B cell (primary cell): ENCODE data around the gene ERAS. TPM values are rescaled to one million over a fixed set of nuclear protein-coding genes. Genes with fewer than 3 reads are reported as not detected.

Experiments
- ATAC-seq: fragments of 200-7000 bp; cut with Tn5 transposase; one replicate; pipeline ENCODE4 v1.10.0; 2021; ENCODE audit warnings: low read depth, mild to moderate bottlenecking, moderate number of reproducible peaks, moderate library complexity
- CTCF ChIA-PET: fragments of 350-600 bp; sonication (Branson Sonifier 250); formaldehyde crosslinking; loops from one replicate; lab custom pipeline; 2021; ENCODE audit warnings: antibody characterized with exemption, inconsistent platforms; lab: Charles Lee
- POLR2A ChIA-PET: fragments of 350-600 bp; sonication (Branson Sonifier 250); formaldehyde crosslinking; loops from one replicate; lab custom pipeline; 2021; ENCODE audit warnings: antibody characterized with exemption; lab: Charles Lee
- DNase-seq: peaks from one replicate; pipeline ENCODE4 v3.0.0; 2013
- H2AFZ ChIP-seq: 2 replicates; pipeline ENCODE4 v1.6.1; 2012; ENCODE audit warnings: mild to moderate bottlenecking, low read depth, low read length; ENCODE audit not compliant: insufficient read depth, poor library complexity, severe bottlenecking
- H3K27ac ChIP-seq, 2 donors: 1 replicate in 1 of 2; 2 replicates in 1 of 2; pipeline ENCODE4 v1.5.1; 2012 to 2013; ENCODE audit warnings: low read length in 2 of 2, mild to moderate bottlenecking in 2 of 2, moderate library complexity in 1 of 2
- H3K27me3 ChIP-seq, 4 experiments: fragments of 200-600 bp in 1 of 4; sonication (generic) in 1 of 4; replicated peaks in 1 of 4; 1 replicate in 2 of 4; 2 replicates in 2 of 4; pipeline versions ENCODE4 v1.6.1 to v1.7.0; 2013 to 2016; ENCODE audit warnings: low read length in 3 of 4, mild to moderate bottlenecking in 2 of 4, mixed read lengths in 1 of 4, moderate library complexity in 1 of 4; ENCODE audit not compliant: insufficient read depth in 4 of 4, control insufficient read depth in 3 of 4; ENCODE audit errors: control extremely low read depth in 1 of 4
- H3K36me3 ChIP-seq, 2 experiments: replicated peaks in 1 of 2; 1 replicate in 1 of 2; 2 replicates in 1 of 2; pipeline versions ENCODE4 v1.6.1 to v1.7.1; 2013; ENCODE audit warnings: low read length in 1 of 2; ENCODE audit not compliant: insufficient read depth in 2 of 2, control insufficient read depth in 1 of 2; ENCODE audit errors: control extremely low read depth in 1 of 2, extremely low read depth in 1 of 2
- H3K4me1 ChIP-seq, 2 donors: fragments of 200-600 bp in 1 of 2; sonication (generic) in 1 of 2; 1 replicate in 1 of 2; 2 replicates in 1 of 2; pipeline versions ENCODE4 v1.5.1 to v1.6.1; 2013 to 2017; ENCODE audit warnings: low read length in 2 of 2; ENCODE audit not compliant: control insufficient read depth in 2 of 2, insufficient read depth in 2 of 2
- H3K4me2 ChIP-seq: replicated peaks from 2 replicates; pipeline ENCODE3; 2012; ENCODE audit warnings: mild to moderate bottlenecking, low read depth, low read length; ENCODE audit not compliant: poor library complexity, severe bottlenecking
- H3K4me3 ChIP-seq, 5 experiments: fragments of 200-600 bp in 1 of 5; sonication (generic) in 1 of 5; 1 replicate in 3 of 5; 2 replicates in 2 of 5; pipeline versions ENCODE4 v1.5.1 to v1.7.0; 2011 to 2016; ENCODE audit warnings: low read length in 4 of 5, mild to moderate bottlenecking in 4 of 5, low read depth in 2 of 5, control low read depth in 1 of 5, moderate library complexity in 1 of 5; ENCODE audit not compliant: insufficient read depth in 1 of 5; ENCODE audit errors: control extremely low read depth in 1 of 5, extremely low read depth in 1 of 5
- H3K79me2 ChIP-seq: fragments of 200-600 bp; sonication (generic); one replicate; pipeline ENCODE4 v1.6.0; 2016; ENCODE audit warnings: low read length; ENCODE audit not compliant: control insufficient read depth, insufficient read depth
- H3K9ac ChIP-seq: fragments of 200-600 bp; sonication (generic); 2 replicates; pipeline ENCODE4 v1.6.1; 2017; ENCODE audit warnings: mild to moderate bottlenecking, low read length, moderate library complexity
- H3K9me3 ChIP-seq, 3 donors: one replicate each; pipeline versions ENCODE4 v1.6.1 to v1.7.1; 2013; ENCODE audit warnings: low read length in 2 of 3; ENCODE audit not compliant: control insufficient read depth in 2 of 3, insufficient read depth in 1 of 3; ENCODE audit errors: control extremely low read depth in 1 of 3
- H4K20me1 ChIP-seq: 2 replicates; pipeline ENCODE4 v1.6.0; 2012; ENCODE audit warnings: mild to moderate bottlenecking, low read length; ENCODE audit not compliant: insufficient read depth, control insufficient read depth, poor library complexity, severe bottlenecking
- H3K27ac Mint-ChIP-seq: one replicate; pipeline ENCODE4 v1.8.0; 2021; ENCODE audit warnings: mixed read lengths
- H3K27me3 Mint-ChIP-seq: one replicate; pipeline ENCODE4 v1.8.0; 2021; ENCODE audit warnings: mixed read lengths
- H3K4me1 Mint-ChIP-seq: one replicate; pipeline ENCODE4 v1.8.0; 2021; ENCODE audit warnings: mixed read lengths
- H3K4me3 Mint-ChIP-seq: one replicate; pipeline ENCODE4 v1.8.0; 2021; ENCODE audit warnings: mixed read lengths
- H3K9me3 Mint-ChIP-seq: one replicate; pipeline ENCODE4 v1.8.0; 2022; ENCODE audit warnings: mixed read lengths; ENCODE audit not compliant: insufficient read depth
- EZH2 ChIP-seq: IDR thresholded peaks from 2 replicates; pipeline ENCODE4 v1.6.1; 2012; ENCODE audit warnings: borderline replicate concordance, low read depth, mild to moderate bottlenecking, moderate library complexity, low read length; ENCODE audit not compliant: insufficient read depth, poor library complexity, severe bottlenecking
- WGBS: methylation state at CpG from one replicate; pipeline ENCODE4 v1.1.5; 2013; ENCODE audit warnings: missing lambda C conversion rate; ENCODE audit not compliant: insufficient coverage; 5-methylcytosine and 5-hydroxymethylcytosine counted together
- intact Hi-C: fragments of 100-400 bp; cut with micrococcal nuclease; formaldehyde crosslinking; loops from one replicate; pipeline ENCODE4 v1.10.0; 2022
- polyA plus RNA-seq: library from polyadenylated mRNA; depleted of rRNA; stranded (reverse); fragments of >200 nt; gene quantifications from 2 replicates; pipeline ENCODE4 v1.2.3, GENCODE V29; 2012
- total RNA-seq, 2 donors: library from RNA; stranded (reverse); fragments of 120-200 nt in 1 of 2; gene quantifications; 1 replicate in 1 of 2; 2 replicates in 1 of 2; pipeline versions ENCODE4 v1.2.3 to v1.2.4, GENCODE V29; 2013 to 2022
- TF ChIP-seq, protein P1 (sequence below): fragments of 200-600 bp; IDR thresholded peaks from one replicate; pipeline ENCODE4 v1.8.0; 2022; ENCODE audit warnings: antibody characterized with exemption, mild to moderate bottlenecking

ERAS gene
- total and polyA plus RNA-seq, 2 donors (not counting 1 experiment from before 2014, with no cell fraction given), result 0.09 TPM; not detected in 1

DNA sequence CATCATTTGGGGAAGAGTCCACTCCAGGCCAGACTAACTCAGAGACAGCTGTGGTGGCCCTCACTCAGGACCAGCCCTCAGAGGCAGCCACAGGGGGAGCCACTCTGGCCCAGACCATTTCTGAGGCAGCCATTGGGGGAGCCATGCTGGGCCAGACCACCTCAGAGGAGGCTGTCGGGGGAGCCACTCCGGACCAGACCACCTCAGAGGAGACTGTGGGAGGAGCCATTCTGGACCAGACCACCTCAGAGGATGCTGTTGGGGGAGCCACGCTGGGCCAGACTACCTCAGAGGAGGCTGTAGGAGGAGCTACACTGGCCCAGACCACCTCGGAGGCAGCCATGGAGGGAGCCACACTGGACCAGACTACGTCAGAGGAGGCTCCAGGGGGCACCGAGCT, 3.3 kb upstream of the ERAS start:
- Histone ChIP-seq H3K79me2 (no peaks in the 10 kb centered on the region), H3K9me3 (peaks cover 0 to 11% (median 0%) of the 10 kb centered on the region in 3 donors), H3K9ac (no peak overlapping the region), H3K27me3 (peaks cover 0 to 9% (median 3%) of the 10 kb centered on the region in 4 experiments), H2AFZ (no peak overlapping the region), H3K4me2 (no peak overlapping the region), H4K20me1 (no peaks in the 10 kb centered on the region), H3K36me3 (peaks cover 0 to 7% of the 10 kb centered on the region in 2 experiments), H3K27ac (no peak overlapping the region), H3K4me3 (no peak overlapping the region), H3K4me1 (peaks cover 0 to 6% of the 10 kb centered on the region in 2 donors)
- Mint-ChIP-seq H3K4me3 (no peak overlapping the region), H3K27ac (no peak overlapping the region), H3K9me3 (no peaks in the 10 kb centered on the region), H3K4me1 (peaks cover 7% of the 10 kb centered on the region), H3K27me3 (peaks cover 6% of the 10 kb centered on the region)
- POLR2A ChIA-PET, result no interaction called here
- TF ChIP-seq EZH2, result no peak
- TF ChIP-seq, protein P1, sequence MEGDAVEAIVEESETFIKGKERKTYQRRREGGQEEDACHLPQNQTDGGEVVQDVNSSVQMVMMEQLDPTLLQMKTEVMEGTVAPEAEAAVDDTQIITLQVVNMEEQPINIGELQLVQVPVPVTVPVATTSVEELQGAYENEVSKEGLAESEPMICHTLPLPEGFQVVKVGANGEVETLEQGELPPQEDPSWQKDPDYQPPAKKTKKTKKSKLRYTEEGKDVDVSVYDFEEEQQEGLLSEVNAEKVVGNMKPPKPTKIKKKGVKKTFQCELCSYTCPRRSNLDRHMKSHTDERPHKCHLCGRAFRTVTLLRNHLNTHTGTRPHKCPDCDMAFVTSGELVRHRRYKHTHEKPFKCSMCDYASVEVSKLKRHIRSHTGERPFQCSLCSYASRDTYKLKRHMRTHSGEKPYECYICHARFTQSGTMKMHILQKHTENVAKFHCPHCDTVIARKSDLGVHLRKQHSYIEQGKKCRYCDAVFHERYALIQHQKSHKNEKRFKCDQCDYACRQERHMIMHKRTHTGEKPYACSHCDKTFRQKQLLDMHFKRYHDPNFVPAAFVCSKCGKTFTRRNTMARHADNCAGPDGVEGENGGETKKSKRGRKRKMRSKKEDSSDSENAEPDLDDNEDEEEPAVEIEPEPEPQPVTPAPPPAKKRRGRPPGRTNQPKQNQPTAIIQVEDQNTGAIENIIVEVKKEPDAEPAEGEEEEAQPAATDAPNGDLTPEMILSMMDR, result no peak
- CTCF ChIA-PET, result no interaction called here
- DNase-seq, result no peak
- intact Hi-C loops, result no loop called here
- 92% methylated on average over 3 of the region's 6 CpGs for WGBS
- ATAC-seq, result no peak

DNA sequence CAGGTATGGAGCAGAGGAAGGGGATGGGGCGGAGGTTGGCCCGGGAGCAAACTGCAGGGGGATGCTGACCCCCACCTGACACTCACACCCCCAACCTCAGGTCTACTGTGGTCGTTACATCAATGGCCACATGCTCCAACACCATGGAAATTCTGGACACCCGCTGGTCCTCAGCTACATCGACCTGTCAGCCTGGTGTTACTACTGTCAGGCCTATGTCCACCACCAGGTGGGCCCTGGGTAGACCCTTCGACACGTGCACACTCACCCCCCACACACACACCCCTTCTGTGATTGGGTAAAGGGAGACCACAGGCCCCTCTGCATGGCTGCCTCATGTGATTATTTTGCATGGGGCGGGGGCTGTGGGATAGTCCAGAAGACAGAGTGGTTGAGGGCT, 2.2 kb upstream of the ERAS start:
- Histone ChIP-seq H3K27ac (no peak overlapping the region), H3K9ac (no peak overlapping the region), H3K27me3 (peaks cover 0 to 9% (median 3%) of the 10 kb centered on the region in 4 experiments), H4K20me1 (no peaks in the 10 kb centered on the region), H3K9me3 (peaks cover 0 to 11% (median 0%) of the 10 kb centered on the region in 3 donors), H3K4me3 (no peak overlapping the region), H3K4me1 (peaks cover 0 to 6% of the 10 kb centered on the region in 2 donors), H3K79me2 (no peaks in the 10 kb centered on the region), H3K36me3 (peaks cover 0 to 7% of the 10 kb centered on the region in 2 experiments), H3K4me2 (no peak overlapping the region), H2AFZ (no peak overlapping the region)
- TF ChIP-seq, protein P1, result no peak
- TF ChIP-seq EZH2, result no peak
- WGBS, result no CpG with 5 or more reads among the region's 8 CpGs
- peaks cover 7% of the 10 kb centered on the region for H3K4me1 Mint-ChIP-seq
- ChIA-PET POLR2A (no interaction called here), CTCF (no interaction called here)
- H3K4me3 Mint-ChIP-seq, result no peak overlapping the region
- H3K27ac Mint-ChIP-seq, result no peak overlapping the region
- DNase-seq (no peak), ATAC-seq (no peak)
- peaks cover 12% of the 10 kb centered on the region for H3K27me3 Mint-ChIP-seq
- no peaks in the 10 kb centered on the region for H3K9me3 Mint-ChIP-seq
- intact Hi-C loops, result no loop called here
